HepG2 (cell line): ENCODE measurements around the gene STARD5. TPM values are rescaled to one million over a fixed set of nuclear protein-coding genes. Genes with fewer than 3 reads are reported as not detected.

ENCODE experiments used
- ATAC-seq: fragments of 200-7000 bp; cut with Tn5 transposase; 3 replicates; pipeline ENCODE4 v1.9.1; 2020; ENCODE audit warnings: mild to moderate bottlenecking, moderate library complexity
- BruUV-seq: library from RNA; stranded (reverse); fragments of 400-500 nt; replicated peaks from 2 replicates; lab custom pipeline; 2021; lab: Mats Ljungman, UMichigan
- CTCF ChIA-PET: fragments of 300-600 bp; formaldehyde crosslinking; extraction: SDS; loops from one replicate; lab custom pipeline; 2021; ENCODE audit warnings: low total read pairs, inconsistent platforms, low intra/inter-chr PET ratio; lab: Yijun Ruan, JAX
- POLR2A ChIA-PET: fragments of 350-600 bp; sonication (Branson Sonifier 250); formaldehyde crosslinking; loops from one replicate; lab custom pipeline; 2020; ENCODE audit warnings: antibody characterized with exemption, inconsistent platforms; lab: Yijun Ruan, JAX
- DNase-seq: peaks from one replicate; pipeline ENCODE4 v3.0.0-alpha.2; 2015; ENCODE audit warnings: low spot score
- FAIRE-seq: peaks from 3 replicates; lab custom pipeline; 2011; peaks lifted over from hg19 to GRCh38; lab: Jason Lieb, UNC
- H2AFZ ChIP-seq: one replicate; pipeline ENCODE4 v1.6.1; 2011; ENCODE audit warnings: low read length, inconsistent platforms
- H3K27ac ChIP-seq: fragments of 300-600 bp; 3 replicates; pipeline ENCODE4 v1.8.0; 2011; ENCODE audit warnings: mixed run types, mild to moderate bottlenecking, mixed read lengths, low read length, inconsistent platforms; ENCODE audit not compliant: insufficient read depth; ENCODE audit errors: extremely low read length
- H3K27me3 ChIP-seq, 2 experiments: fragments of 200-600 bp in 1 of 2; 2 replicates in 1 of 2; 3 replicates in 1 of 2; pipeline versions ENCODE4 v1.6.0 to v1.8.0; 2011; ENCODE audit warnings: low read length in 2 of 2, mild to moderate bottlenecking in 2 of 2, moderate library complexity in 2 of 2, inconsistent platforms in 1 of 2; ENCODE audit not compliant: insufficient read depth in 2 of 2, control insufficient read depth in 1 of 2
- H3K36me3 ChIP-seq, 2 experiments: fragments of 200-600 bp in 1 of 2; replicated peaks in 1 of 2; 2 replicates in 1 of 2; 3 replicates in 1 of 2; pipeline versions ENCODE4 v1.5.1 to v1.8.0; 2011; ENCODE audit warnings: low read length in 2 of 2, inconsistent platforms in 1 of 2; ENCODE audit not compliant: insufficient read depth in 2 of 2, control insufficient read depth in 1 of 2
- H3K4me1 ChIP-seq: 2 replicates; pipeline ENCODE4 v1.5.1; 2012; ENCODE audit warnings: low read length, inconsistent platforms; ENCODE audit not compliant: insufficient read depth
- H3K4me2 ChIP-seq: 2 replicates; pipeline ENCODE4 v1.6.0; 2011; ENCODE audit warnings: low read depth, low read length, inconsistent platforms
- H3K4me3 ChIP-seq, 3 experiments: fragments of 200-600 bp in 1 of 3; sonication (generic), shearing (Covaris generic) in 1 of 3; replicated peaks in 1 of 3; 2 replicates each; pipeline ENCODE4 v1.5.1; 2011 to 2016; ENCODE audit warnings: low read length in 3 of 3, inconsistent platforms in 2 of 3, low read depth in 2 of 3, mild to moderate bottlenecking in 2 of 3, control low read depth in 1 of 3, mixed read lengths in 1 of 3; ENCODE audit not compliant: insufficient read depth in 1 of 3
- H3K79me2 ChIP-seq: one replicate; pipeline ENCODE4 v1.6.1; 2011; ENCODE audit warnings: low read length, inconsistent platforms; ENCODE audit not compliant: insufficient read depth
- H3K9ac ChIP-seq: 2 replicates; pipeline ENCODE4 v1.6.0; 2011; ENCODE audit warnings: mild to moderate bottlenecking, low read depth, low read length, inconsistent platforms; ENCODE audit not compliant: insufficient read depth
- H3K9me3 ChIP-seq: 2 replicates; pipeline ENCODE4 v1.5.1; 2012; ENCODE audit warnings: mild to moderate bottlenecking, low read length
- H4K20me1 ChIP-seq: 2 replicates; pipeline ENCODE4 v1.6.0; 2011; ENCODE audit warnings: inconsistent platforms, mild to moderate bottlenecking, low read length, moderate library complexity; ENCODE audit not compliant: insufficient read depth
- AFF4 ChIP-seq: sonication (generic); formaldehyde crosslinking; IDR thresholded peaks from 2 replicates; pipeline ENCODE4 v1.4.0; 2020; ENCODE audit warnings: missing genetic modification reagents
- DZIP1 ChIP-seq: sonication (generic); formaldehyde crosslinking; IDR thresholded peaks from 2 replicates; pipeline ENCODE4 v1.5.0; 2020; ENCODE audit warnings: mild to moderate bottlenecking, missing genetic modification reagents
- FOSL2 ChIP-seq: sonication (generic); formaldehyde crosslinking; IDR thresholded peaks from 2 replicates; pipeline ENCODE4 v1.4.0; 2020; ENCODE audit warnings: missing genetic modification reagents
- SKIL ChIP-seq: sonication (generic); formaldehyde crosslinking; IDR thresholded peaks from 2 replicates; pipeline ENCODE4 v1.8.0; 2022; ENCODE audit warnings: missing genetic modification reagents, mild to moderate bottlenecking, moderate library complexity, borderline replicate concordance
- SMYD3 ChIP-seq: sonication (generic); formaldehyde crosslinking; IDR thresholded peaks from 2 replicates; pipeline ENCODE4 v1.8.1; 2023; ENCODE audit warnings: mild to moderate bottlenecking, missing genetic modification reagents
- TARDBP ChIP-seq: sonication (generic); formaldehyde crosslinking; IDR thresholded peaks from 2 replicates; pipeline ENCODE4 v1.8.0; 2022; ENCODE audit warnings: mild to moderate bottlenecking, missing genetic modification reagents
- ZNF136 ChIP-seq: sonication (generic); formaldehyde crosslinking; IDR thresholded peaks from 2 replicates; pipeline ENCODE4 v1.8.1; 2022; ENCODE audit warnings: low read depth, mild to moderate bottlenecking, moderate library complexity, missing genetic modification reagents
- ZNF768 ChIP-seq: sonication (generic); formaldehyde crosslinking; IDR thresholded peaks from 2 replicates; pipeline ENCODE4 v1.4.0; 2020; ENCODE audit warnings: missing genetic modification reagents
- WGBS: methylation state at CpG from one replicate; pipeline ENCODE4 v1.1.6; 2017; ENCODE audit warnings: low lambda C conversion rate; 5-methylcytosine and 5-hydroxymethylcytosine counted together
- in situ Hi-C: cut with HindIII; loops from 2 replicates; pipeline ENCODE4 v1.10.0; 2017; ENCODE audit warnings: low pct_unique_long_range_greater_than_20kb; ENCODE audit not compliant: extremely low pct_ligation_motif_present
- intact Hi-C: fragments of 100-400 bp; cut with micrococcal nuclease; formaldehyde crosslinking; loops from one replicate; pipeline ENCODE4 v1.10.0; 2022; ENCODE audit not compliant: unreplicated experiment
- polyA plus RNA-seq, 8 experiments: library from polyadenylated mRNA; depleted of rRNA in 3 of 8; stranded (reverse) in 7 of 8; unstranded in 1 of 8; fragments of >200 nt; fragmentation: Illumina TruSeq in 4 of 8; extraction: Trizol in 4 of 8; gene quantifications; 2 replicates each; pipeline versions ENCODE4 v1.2.1 to v1.2.3, GENCODE V29; 2011 to 2016; ENCODE audit warnings: low read depth in 4 of 8, missing spikeins in 1 of 8, mixed read lengths in 1 of 8; ENCODE audit not compliant: insufficient read depth in 1 of 8
- total RNA-seq, 5 experiments: library from RNA; depleted of rRNA; stranded (reverse); fragments of >200 nt; fragmentation: Illumina TruSeq; extraction: Trizol; gene quantifications; 2 replicates each; pipeline ENCODE4 v1.2.3, GENCODE V29; 2016; ENCODE audit warnings: low read depth in 1 of 5
- TF ChIP-seq, protein P1 (sequence below): sonication (generic); formaldehyde crosslinking; IDR thresholded peaks from 2 replicates; pipeline ENCODE4 v1.4.0; 2020; ENCODE audit warnings: missing genetic modification reagents, borderline replicate concordance

Gene STARD5
- total and polyA plus RNA-seq, 2 of the 13 experiments (the other 11 are each of a cell fraction or from before 2014, with no cell fraction given), result 3.1 to 3.5 TPM

DNA sequence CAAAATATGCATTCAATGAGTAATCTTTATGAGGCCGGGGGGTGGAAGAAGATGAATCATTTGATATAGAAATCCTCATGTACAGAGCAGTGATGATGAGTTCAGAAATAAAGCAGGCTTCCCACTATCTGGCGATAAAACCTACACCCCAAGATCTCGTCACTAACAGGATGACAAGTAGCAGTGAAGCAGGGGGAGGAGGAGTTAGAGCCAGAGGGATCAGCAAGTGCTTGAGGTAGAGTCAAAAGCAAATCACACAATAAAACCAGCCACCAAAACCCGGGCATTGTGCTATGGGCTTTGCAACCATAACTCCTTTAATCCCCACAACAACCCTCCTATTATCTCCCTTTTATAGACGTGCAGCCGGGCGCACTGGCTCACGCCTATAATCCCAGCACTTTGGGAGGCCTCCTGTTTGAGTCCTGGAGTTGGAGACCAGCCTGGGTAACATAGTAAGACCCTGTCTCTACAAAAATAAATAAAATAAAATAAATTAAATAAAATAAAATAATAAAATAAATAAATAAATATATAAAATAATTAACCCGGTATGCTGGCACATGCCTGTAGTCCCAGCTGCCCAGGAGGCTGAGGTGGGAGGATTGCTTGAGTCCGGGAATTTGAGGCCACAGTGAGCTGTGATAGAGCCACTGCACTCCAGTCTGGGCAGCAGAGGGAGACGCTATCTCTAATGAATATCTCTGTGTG lies 53.0 kb downstream of the STARD5 start:
- H3K27ac ChIP-seq, result no peak overlapping the region
- no peak for FAIRE-seq
- H3K79me2 ChIP-seq, result no peaks in the 10 kb centered on the region
- no TSS peak for BruUV-seq
- intact Hi-C loops (no loop called here), in situ Hi-C loops (no loop called here)
- H3K9me3 ChIP-seq, result no peaks in the 10 kb centered on the region
- H3K36me3 ChIP-seq, result no peaks in the 10 kb centered on the region
- peaks cover 0 to 5% of the 10 kb centered on the region in 2 experiments; a peak in 1 of 5 replicates for H3K27me3 ChIP-seq
- H3K4me2 ChIP-seq, result no peak overlapping the region
- H4K20me1 ChIP-seq, result no peaks in the 10 kb centered on the region
- no peak for DNase-seq
- H3K4me3 ChIP-seq, result no peak overlapping the region
- WGBS, result 53% methylated on average over 11 of the region's 11 CpGs
- ChIA-PET CTCF (no interaction called here), POLR2A (no interaction called here)
- H2AFZ ChIP-seq, result no peak overlapping the region
- ATAC-seq, result no peak
- peaks cover 5% of the 10 kb centered on the region for H3K4me1 ChIP-seq
- no peak overlapping the region for H3K9ac ChIP-seq
- TF ChIP-seq TARDBP (CRISPR knock-in tag) (no peak), ZNF136 (CRISPR knock-in tag) (no peak), DZIP1 (CRISPR knock-in tag) (no peak), FOSL2 (CRISPR knock-in tag) (no peak), SKIL (CRISPR knock-in tag) (no peak), AFF4 (CRISPR knock-in tag) (no peak), SMYD3 (CRISPR knock-in tag) (no peak), ZNF768 (CRISPR knock-in tag) (no peak)
- TF ChIP-seq, protein P1, sequence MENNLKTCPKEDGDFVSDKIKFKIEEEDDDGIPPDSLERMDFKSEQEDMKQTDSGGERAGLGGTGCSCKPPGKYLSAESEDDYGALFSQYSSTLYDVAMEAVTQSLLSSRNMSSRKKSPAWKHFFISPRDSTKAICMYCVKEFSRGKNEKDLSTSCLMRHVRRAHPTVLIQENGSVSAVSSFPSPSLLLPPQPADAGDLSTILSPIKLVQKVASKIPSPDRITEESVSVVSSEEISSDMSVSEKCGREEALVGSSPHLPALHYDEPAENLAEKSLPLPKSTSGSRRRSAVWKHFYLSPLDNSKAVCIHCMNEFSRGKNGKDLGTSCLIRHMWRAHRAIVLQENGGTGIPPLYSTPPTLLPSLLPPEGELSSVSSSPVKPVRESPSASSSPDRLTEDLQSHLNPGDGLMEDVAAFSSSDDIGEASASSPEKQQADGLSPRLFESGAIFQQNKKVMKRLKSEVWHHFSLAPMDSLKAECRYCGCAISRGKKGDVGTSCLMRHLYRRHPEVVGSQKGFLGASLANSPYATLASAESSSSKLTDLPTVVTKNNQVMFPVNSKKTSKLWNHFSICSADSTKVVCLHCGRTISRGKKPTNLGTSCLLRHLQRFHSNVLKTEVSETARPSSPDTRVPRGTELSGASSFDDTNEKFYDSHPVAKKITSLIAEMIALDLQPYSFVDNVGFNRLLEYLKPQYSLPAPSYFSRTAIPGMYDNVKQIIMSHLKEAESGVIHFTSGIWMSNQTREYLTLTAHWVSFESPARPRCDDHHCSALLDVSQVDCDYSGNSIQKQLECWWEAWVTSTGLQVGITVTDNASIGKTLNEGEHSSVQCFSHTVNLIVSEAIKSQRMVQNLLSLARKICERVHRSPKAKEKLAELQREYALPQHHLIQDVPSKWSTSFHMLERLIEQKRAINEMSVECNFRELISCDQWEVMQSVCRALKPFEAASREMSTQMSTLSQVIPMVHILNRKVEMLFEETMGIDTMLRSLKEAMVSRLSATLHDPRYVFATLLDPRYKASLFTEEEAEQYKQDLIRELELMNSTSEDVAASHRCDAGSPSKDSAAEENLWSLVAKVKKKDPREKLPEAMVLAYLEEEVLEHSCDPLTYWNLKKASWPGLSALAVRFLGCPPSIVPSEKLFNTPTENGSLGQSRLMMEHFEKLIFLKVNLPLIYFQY (CRISPR knock-in tag), result no peak
